Measurements from ENCODE around the gene SPTBN1.

DNA sequence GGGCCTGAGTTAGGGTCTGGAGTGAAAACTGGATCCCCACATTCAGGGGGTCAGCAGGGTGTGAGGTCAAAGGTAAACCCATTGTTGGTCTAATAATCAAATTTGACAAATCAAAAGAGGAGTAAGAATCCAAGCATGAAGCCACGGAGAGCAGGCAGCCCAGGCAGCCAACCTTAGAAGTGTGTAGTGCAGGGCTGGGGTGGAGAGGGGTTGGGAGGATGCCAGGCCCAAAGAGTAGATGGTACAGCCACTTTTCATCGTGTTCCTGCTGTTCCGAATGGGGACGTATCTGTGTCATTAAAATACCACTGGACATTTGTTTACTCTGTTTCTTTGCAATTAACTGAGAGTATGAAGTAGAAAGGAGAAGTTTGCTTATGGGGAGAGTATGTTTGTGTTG lies 16.5 kb upstream of the SPTBN1 start:
- no peak for TF ChIP-seq POLR2AphosphoS5 (IDR thresholded peaks at IDR 0.05; ENCODE audit: low read depth)
- TF ChIP-seq EZH2 (IDR thresholded peaks at IDR 0.05; ENCODE audit: low read depth, unreplicated experiment): no peak
- TF ChIP-seq, protein P1, sequence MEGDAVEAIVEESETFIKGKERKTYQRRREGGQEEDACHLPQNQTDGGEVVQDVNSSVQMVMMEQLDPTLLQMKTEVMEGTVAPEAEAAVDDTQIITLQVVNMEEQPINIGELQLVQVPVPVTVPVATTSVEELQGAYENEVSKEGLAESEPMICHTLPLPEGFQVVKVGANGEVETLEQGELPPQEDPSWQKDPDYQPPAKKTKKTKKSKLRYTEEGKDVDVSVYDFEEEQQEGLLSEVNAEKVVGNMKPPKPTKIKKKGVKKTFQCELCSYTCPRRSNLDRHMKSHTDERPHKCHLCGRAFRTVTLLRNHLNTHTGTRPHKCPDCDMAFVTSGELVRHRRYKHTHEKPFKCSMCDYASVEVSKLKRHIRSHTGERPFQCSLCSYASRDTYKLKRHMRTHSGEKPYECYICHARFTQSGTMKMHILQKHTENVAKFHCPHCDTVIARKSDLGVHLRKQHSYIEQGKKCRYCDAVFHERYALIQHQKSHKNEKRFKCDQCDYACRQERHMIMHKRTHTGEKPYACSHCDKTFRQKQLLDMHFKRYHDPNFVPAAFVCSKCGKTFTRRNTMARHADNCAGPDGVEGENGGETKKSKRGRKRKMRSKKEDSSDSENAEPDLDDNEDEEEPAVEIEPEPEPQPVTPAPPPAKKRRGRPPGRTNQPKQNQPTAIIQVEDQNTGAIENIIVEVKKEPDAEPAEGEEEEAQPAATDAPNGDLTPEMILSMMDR (conservative IDR thresholded peaks at IDR 0.05; ENCODE audit: low read depth in 2 of 2): no peak
- TF ChIP-seq, protein P2, sequence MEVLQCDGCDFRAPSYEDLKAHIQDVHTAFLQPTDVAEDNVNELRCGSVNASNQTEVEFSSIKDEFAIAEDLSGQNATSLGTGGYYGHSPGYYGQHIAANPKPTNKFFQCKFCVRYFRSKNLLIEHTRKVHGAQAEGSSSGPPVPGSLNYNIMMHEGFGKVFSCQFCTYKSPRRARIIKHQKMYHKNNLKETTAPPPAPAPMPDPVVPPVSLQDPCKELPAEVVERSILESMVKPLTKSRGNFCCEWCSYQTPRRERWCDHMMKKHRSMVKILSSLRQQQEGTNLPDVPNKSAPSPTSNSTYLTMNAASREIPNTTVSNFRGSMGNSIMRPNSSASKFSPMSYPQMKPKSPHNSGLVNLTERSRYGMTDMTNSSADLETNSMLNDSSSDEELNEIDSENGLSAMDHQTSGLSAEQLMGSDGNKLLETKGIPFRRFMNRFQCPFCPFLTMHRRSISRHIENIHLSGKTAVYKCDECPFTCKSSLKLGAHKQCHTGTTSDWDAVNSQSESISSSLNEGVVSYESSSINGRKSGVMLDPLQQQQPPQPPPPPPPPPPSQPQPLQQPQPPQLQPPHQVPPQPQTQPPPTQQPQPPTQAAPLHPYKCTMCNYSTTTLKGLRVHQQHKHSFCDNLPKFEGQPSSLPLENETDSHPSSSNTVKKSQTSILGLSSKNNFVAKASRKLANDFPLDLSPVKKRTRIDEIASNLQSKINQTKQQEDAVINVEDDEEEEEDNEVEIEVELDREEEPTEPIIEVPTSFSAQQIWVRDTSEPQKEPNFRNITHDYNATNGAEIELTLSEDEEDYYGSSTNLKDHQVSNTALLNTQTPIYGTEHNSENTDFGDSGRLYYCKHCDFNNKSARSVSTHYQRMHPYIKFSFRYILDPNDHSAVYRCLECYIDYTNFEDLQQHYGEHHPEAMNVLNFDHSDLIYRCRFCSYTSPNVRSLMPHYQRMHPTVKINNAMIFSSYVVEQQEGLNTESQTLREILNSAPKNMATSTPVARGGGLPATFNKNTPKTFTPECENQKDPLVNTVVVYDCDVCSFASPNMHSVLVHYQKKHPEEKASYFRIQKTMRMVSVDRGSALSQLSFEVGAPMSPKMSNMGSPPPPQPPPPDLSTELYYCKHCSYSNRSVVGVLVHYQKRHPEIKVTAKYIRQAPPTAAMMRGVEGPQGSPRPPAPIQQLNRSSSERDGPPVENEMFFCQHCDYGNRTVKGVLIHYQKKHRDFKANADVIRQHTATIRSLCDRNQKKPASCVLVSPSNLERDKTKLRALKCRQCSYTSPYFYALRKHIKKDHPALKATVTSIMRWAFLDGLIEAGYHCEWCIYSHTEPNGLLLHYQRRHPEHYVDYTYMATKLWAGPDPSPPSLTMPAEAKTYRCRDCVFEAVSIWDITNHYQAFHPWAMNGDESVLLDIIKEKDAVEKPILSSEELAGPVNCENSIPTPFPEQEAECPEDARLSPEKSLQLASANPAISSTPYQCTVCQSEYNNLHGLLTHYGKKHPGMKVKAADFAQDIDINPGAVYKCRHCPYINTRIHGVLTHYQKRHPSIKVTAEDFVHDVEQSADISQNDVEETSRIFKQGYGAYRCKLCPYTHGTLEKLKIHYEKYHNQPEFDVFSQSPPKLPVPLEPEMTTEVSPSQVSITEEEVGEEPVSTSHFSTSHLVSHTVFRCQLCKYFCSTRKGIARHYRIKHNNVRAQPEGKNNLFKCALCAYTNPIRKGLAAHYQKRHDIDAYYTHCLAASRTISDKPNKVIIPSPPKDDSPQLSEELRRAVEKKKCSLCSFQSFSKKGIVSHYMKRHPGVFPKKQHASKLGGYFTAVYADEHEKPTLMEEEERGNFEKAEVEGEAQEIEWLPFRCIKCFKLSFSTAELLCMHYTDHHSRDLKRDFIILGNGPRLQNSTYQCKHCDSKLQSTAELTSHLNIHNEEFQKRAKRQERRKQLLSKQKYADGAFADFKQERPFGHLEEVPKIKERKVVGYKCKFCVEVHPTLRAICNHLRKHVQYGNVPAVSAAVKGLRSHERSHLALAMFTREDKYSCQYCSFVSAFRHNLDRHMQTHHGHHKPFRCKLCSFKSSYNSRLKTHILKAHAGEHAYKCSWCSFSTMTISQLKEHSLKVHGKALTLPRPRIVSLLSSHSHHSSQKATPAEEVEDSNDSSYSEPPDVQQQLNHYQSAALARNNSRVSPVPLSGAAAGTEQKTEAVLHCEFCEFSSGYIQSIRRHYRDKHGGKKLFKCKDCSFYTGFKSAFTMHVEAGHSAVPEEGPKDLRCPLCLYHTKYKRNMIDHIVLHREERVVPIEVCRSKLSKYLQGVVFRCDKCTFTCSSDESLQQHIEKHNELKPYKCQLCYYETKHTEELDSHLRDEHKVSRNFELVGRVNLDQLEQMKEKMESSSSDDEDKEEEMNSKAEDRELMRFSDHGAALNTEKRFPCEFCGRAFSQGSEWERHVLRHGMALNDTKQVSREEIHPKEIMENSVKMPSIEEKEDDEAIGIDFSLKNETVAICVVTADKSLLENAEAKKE (CRISPR knock-in tag; IDR thresholded peaks at IDR 0.05): no peak
- no peak for TF ChIP-seq JUNB (IDR thresholded peaks at IDR 0.05; ENCODE audit: unreplicated experiment)
- TF ChIP-seq, protein P3, sequence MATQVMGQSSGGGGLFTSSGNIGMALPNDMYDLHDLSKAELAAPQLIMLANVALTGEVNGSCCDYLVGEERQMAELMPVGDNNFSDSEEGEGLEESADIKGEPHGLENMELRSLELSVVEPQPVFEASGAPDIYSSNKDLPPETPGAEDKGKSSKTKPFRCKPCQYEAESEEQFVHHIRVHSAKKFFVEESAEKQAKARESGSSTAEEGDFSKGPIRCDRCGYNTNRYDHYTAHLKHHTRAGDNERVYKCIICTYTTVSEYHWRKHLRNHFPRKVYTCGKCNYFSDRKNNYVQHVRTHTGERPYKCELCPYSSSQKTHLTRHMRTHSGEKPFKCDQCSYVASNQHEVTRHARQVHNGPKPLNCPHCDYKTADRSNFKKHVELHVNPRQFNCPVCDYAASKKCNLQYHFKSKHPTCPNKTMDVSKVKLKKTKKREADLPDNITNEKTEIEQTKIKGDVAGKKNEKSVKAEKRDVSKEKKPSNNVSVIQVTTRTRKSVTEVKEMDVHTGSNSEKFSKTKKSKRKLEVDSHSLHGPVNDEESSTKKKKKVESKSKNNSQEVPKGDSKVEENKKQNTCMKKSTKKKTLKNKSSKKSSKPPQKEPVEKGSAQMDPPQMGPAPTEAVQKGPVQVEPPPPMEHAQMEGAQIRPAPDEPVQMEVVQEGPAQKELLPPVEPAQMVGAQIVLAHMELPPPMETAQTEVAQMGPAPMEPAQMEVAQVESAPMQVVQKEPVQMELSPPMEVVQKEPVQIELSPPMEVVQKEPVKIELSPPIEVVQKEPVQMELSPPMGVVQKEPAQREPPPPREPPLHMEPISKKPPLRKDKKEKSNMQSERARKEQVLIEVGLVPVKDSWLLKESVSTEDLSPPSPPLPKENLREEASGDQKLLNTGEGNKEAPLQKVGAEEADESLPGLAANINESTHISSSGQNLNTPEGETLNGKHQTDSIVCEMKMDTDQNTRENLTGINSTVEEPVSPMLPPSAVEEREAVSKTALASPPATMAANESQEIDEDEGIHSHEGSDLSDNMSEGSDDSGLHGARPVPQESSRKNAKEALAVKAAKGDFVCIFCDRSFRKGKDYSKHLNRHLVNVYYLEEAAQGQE (IDR thresholded peaks at IDR 0.05; ENCODE audit: unreplicated experiment): no peak
- TF ChIP-seq EZH2phosphoT487 (IDR thresholded peaks at IDR 0.05; ENCODE audit: unreplicated experiment): no peak
- no peak for TF ChIP-seq NANOG (IDR thresholded peaks at IDR 0.05; ENCODE audit: borderline replicate concordance)
- TF ChIP-seq CREB1 (CRISPR knock-in tag; IDR thresholded peaks at IDR 0.05; ENCODE audit: low read depth): no peak
- TF ChIP-seq, protein P4, sequence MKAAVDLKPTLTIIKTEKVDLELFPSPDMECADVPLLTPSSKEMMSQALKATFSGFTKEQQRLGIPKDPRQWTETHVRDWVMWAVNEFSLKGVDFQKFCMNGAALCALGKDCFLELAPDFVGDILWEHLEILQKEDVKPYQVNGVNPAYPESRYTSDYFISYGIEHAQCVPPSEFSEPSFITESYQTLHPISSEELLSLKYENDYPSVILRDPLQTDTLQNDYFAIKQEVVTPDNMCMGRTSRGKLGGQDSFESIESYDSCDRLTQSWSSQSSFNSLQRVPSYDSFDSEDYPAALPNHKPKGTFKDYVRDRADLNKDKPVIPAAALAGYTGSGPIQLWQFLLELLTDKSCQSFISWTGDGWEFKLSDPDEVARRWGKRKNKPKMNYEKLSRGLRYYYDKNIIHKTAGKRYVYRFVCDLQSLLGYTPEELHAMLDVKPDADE (IDR thresholded peaks at IDR 0.05): no peak
- no peak for TF ChIP-seq STAT1 (IDR thresholded peaks at IDR 0.05; ENCODE audit: unreplicated experiment)
- no peak for TF ChIP-seq ZNF114 (CRISPR knock-in tag; IDR thresholded peaks at IDR 0.05)

Measured in GM23338 (cell line).